ENCODE measurements around the gene TMA7.
A peak's percentile ranks its signal among the peaks of the same experiment; 100 is the strongest.
"Not testable (repeated sequence)": the region's sequence is repeated elsewhere in the genome, so short reads cannot be mapped to it uniquely, and the experiment has no call there.

TMA7 gene

DNA sequence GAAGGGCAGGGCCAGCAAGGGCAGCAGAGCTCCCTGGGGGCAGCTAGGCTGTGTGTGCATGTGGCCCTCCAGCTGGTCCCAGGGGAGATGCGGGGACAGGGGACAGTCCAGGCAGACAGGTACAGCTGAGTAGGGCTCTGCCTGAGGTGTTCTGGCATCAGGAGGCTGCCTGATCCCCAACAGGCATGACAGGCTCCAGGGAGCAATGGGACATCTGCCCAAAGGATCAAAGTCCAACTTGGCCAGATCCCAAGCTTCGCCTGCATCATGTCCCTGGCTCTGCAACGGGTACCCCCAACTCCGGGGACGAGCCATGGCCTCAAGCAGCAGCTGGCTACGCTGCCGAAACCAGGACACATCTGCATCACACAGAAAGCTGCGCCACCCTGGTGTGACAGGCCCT is 28.3 kb downstream of the TMA7 start:
- DNase-seq (ENCODE audit: low spot score) = no peak

DNA sequence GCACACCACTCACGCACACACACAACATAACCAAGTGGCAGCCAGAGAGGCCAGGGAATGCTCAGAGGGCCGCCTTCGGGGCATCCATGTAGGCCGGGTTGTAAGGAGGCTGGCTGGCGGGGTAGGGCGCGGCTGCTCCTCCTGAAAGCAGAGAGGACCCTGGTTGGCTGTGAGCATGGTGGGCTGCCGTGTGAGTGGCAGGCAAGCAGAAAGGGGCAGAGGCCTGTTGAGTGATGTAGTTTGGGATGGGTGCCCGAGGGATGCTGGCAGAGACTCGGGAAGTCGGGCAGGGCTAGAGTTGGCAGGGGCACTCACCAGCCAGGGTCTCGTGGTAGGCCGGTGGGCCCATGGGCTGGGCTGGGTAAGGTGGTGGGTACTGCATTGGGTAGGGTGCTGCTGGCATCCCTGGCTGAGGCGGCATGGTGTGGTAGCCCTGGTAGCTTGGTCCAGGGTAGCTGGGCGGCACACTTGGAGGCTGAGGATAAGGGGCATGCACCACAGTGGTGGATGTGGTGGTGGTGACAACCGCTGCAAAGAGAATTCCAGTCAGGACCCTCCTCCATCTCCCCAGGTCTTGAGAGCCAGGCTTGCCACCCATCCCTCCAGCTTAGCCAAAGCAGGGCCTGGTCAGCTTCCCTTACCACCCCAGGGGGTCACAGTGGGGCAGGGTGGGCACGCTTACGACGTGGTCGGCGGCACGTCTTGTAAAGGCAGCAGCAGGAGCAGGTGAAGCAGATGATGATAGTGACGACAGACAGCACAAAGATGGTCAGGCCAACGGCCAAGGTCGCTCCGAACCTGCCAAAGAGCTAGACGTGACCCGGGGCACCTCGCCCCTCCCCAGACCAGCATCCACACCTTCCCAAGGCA is 29.2 kb downstream of the TMA7 start:
- DNase-seq (ENCODE audit: low spot score) = no peak

DNA sequence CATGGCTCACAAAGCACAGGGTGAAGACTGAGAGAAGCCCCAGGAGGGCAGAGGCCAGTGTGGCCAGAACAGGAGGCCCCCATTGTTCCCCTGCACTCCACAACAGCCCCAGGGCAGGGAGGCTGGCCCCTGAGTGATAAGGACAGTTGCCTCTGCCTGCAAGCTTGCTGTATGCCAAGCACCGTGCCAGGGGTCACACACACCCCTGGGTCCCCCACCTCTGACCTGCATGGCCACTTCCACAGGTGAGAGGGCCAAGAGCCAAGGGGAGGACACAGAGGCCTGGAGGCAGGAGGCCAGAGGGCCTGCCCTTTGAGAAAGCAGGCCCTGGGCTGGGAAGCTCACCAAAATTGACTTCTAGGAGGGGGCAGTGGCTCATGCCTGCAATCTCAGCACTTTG is 30.2 kb downstream of the TMA7 start:
- DNase-seq (ENCODE audit: low spot score) = no peak

DNA sequence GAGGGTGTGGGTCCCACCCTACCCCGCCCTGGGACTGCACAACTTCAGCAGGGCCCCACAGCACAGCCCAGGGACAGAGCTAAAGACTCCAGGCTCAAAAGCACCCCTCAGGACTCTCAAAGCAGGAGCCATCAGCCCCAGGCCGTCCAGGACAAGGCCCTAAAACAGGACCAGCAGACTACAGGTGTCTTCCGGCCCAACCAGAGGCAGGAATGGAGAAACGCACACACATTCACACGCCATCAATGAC is 32.5 kb downstream of the TMA7 start:
- no peak for DNase-seq (ENCODE audit: low spot score)

DNA sequence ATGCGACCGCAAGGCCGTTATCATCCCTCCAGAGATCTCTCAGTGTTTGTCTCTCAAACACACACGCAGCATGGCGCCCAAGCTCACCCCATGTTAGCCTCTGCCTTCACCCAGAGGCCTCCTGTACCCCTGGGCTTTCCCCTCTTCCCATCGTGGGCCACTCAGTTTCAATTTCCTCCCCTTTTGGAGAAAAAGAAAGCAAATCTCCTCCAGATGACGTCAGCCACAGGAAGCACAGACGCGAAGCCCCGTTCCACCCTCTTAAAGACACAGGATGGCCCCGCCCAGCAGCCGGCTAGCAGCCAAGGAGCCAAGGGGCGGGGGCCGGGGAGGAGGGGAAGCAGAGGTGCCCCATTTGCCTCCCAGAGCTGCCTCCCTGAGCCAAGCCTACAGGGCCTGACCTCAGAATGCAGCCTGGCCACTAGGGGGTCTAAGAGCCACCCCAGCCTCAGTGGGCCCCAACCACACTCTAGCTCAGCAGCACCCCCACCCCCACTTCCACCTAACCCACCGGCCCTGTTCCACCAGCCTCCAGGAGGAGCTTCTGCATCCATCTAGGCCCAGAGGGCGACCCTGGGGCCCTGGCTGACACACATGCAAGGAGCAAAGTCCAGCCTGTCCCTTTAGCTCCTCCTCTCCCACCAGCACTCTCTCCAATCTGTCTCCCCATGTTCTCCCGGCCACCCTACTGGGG is 33.0 kb downstream of the TMA7 start:
- peak; percentile 96 for DNase-seq (ENCODE audit: low spot score)

DNA sequence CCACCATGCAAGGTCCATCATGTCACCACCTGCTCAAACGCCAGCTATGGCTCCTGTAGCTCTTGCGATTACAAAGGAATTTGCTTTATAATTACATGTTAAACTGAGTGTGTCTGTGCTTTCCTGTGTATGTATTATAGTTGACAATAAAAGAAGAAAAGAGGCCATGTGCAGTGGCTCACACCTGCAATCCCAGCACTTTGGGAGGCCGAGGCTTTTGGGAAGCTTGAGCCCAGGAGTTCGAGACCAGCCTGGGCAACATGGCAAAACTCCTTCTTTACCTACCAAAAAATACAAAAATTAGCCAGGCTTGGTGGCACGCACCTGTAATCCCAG is 33.5 kb downstream of the TMA7 start:
- DNase-seq (ENCODE audit: low spot score) = no peak

DNA sequence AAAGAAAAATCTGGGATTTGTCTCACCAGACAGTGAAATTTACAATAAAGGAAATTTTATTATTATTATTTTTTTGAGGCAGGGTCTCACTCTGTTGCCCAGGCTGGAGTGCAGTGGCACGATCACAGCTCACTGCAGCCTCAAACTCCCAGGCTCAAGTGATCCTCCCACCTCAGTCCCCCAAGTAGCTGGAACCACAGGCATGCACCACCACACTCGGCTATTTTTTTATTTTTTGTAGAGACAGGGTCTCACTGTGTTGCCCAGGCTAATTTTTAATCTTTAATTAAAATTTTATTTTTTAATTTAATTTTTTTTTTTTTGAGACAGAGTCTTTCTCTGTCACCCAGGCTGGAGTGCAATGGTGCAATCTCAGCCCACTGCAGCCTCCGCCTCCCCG is 34.0 kb downstream of the TMA7 start:
- DNase-seq (ENCODE audit: low spot score) = not testable (repeated sequence)

DNA sequence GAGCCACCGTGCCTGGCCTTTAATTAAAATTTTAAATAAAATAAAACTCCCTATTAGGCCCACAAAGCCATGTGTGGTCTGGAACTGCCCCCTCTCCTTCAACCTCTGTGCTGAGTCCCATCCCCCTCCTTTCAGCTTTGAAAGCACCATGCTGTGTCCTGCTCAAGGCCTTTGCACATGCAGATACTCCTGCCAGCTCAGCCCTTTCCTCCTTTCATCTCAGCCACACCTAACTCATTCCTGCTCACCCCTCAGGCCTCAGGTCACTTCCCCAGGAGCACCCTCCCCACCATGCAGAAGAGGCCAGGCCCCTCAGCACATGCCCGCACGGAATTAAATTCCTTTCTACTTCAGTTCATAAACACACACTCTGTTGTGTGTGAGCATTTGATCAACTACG is 34.6 kb downstream of the TMA7 start:
- DNase-seq (ENCODE audit: low spot score) = no peak

DNA sequence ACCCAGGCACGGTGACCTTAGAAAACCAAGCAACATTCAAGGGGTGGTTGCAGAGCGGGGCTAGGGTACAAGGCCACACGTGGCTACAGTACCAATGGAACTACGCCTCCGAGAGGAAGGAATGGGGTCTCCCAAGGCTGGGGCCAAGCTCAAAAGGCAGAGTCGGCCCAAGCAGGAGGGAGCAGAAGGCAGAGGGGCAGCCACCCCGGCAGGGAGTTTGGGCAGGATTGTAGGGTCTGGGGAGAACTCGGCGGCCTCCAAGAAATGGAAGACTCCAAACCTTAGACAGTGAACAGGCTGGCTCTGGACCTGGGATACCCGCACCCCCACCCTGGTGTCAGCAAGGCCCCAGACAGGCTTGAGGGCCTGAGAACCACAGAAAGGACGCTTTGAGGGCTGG is 35.1 kb downstream of the TMA7 start:
- DNase-seq (ENCODE audit: low spot score) = no peak

DNA sequence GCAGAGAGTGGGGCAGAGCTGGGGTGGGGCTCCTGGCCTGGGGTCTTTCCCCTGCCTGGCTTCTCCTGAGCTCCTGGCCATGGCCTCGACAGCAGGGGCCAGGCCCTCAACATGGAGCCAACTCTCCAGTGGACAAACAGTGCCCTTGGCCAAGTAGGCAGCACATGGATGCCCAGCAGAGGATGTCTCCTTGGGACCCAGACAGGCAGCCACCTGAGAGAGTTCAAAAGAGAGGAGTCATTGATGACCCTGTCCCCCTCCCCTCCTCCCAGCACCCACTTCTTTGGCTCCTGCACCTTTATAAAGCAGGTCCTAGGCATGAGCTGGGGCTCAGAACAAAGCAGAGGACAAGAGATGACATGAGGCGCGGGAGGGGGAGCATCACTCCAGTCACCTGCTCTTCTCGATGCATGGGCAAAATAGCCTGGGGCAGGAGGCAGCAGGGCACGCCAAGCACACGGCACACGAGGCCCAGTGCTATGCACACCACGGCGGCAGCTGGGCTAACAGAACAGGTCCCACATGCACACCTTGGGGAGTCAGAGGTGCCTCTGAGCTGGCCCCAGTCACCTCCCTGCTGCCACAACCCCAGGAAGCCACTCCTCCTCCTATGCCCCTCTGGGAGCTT is 36.5 kb downstream of the TMA7 start:
- no peak for DNase-seq (ENCODE audit: low spot score)

DNA sequence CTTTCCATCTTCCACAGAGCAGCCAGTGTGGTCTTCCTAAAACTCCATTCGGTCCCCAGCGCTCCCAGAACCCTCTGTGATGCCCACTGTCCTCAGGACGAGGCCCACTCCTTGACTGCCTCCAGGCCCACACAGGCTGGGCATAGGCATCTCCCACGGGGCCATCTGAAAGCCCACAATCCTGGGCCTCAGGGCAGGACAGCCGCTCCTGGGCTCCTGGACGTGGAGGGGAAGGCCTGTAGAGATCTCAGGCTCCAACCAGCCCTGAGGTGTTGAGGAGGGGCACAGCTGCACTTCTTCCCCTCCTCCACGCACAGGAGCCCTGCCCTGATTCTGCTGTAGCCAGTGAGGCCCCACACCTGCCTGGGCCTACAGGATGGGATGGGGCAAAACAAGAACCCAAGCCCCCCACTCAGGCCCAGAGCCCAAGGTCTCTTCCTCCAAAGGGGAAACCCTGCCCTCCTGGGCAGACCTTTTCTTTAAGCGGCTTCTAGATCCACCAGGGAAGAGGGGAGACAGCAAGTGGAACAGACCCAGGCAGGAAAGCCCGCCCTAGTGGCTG is 38.0 kb downstream of the TMA7 start:
- no peak for DNase-seq (ENCODE audit: low spot score)

DNA sequence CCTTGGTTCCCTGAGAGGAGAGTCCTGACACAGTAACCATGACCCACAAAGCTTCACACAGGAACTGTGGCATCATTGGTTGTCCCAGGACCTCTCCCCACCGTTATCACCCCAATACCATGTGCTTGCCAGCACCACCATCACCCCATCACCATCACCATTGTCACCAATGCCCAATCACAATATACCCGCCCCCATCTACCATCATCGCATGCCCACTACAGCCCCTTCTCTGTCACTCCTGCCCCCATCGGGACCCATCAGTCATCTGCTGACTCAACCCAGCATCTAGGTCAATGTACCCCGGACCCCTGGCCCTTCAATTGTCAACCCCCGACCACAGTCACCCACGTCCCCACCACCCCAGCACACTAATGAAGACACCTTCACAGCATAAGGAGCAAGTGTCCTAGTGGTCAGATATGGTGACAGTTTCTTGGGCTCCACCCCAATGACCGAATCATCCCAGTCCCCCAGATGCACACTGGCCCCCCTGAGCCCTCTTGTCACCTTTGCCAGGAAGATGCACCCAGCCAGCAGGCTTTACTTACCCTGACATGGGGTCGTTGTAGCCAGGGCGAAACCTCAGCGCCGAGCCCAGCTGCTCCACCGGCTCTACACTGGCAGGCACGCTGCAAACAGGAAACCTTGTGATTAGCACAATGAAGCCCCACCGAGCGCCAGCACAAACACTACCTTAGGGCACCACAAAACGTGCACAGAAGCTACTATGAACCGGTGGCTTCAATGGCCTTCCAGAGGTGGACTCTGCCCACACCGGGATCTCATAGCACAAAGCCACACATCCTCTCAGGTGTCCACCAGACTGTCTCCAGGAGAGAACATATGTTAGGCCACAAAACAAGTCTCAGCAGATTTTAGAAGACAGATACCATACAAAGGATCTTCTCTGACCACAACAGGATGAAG is 38.8 kb downstream of the TMA7 start:
- DNase-seq (ENCODE audit: low spot score) = no peak

DNA sequence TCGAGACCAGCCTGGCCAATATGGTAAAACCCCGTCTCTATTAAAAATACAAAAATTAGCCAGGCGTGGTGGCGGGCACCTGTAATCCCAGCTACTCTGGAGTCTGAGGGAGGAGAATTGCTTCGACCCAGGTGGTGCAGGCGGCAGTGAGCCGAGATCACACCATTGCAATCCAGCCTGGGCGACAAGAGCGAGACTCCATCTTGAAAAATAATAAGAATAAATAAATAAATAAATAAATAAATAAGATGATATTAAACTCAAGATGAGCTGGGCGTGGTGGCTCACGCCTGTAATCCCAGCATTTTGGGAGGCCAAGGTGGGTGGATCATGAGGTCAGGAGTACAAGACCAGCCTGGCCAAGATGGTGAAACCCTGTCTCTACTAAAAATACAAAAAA is 40.8 kb downstream of the TMA7 start:
- DNase-seq (ENCODE audit: low spot score) = not testable (repeated sequence)

DNA sequence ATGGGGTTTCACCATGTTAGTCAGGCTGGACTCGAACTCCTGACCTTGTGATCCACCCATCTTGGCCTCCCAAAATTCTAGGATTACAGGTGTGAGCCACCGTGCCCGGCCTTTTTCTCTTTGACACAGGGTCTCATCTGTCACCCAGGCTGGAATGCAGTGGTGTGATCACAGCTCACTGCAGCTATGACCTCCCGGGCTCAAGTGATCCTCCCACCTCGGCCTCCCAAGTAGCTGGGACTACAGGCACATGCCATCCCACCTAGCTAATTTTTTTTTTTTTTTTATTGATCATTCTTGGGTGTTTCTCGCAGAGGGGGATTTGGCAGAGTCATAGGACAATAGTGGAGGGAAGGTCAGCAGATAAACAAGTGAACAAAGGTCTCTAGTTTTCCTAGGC is 42.8 kb downstream of the TMA7 start:
- not testable (repeated sequence) for DNase-seq (ENCODE audit: low spot score)

DNA sequence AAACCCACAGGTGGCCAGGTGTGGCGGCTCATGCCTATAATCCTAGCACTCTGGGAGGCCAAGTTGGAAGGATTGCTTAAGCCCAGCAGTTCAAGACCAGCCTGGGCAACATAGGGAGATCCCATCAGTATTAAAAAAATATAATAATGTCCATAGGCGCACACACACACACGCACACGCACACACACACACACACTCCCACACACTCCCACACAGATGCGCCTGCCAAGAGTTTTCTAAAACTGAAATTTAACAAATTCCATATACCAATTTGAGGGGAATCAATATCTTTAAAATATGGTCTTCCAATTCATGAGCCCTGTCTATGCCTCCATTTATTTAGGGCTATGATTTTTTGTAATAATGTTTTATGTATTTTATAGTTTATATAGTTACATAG is 46.9 kb downstream of the TMA7 start:
- no peak for DNase-seq (ENCODE audit: low spot score)

DNA sequence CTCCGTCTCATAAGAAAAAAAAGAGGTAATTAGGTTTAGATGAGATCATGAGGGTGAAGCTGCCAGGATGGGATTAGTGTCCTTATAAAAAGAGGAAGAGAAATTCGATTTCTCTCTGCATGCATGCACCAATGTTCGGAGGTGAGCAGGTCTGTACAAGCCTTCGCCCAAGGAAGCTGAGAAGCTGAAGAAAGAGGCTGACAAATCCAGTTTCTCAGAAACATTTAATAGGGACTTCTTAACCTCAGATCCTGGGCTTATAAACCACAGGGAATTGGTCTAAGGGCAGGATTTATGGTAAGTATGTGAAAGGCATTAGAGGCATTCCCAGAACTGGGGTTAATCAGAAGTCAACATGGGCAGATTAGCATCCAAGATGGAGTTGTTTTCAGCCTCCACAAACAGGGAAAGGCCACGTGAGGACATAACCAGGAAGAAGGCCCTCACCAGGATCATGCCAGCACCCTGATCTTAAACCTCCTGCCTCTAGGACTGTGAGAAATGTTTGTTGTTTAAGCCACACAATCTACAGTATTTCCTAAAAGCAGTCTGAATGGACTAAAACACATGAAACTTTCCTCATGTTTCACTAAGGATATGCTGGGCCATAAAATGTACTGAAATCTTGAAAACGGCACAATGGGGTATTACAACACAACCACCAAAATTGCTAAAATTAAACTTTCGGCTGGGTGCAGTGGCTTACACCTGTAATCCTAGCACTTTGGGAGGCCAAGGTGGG is 52.6 kb downstream of the TMA7 start:
- no peak for DNase-seq (ENCODE audit: low spot score)

DNA sequence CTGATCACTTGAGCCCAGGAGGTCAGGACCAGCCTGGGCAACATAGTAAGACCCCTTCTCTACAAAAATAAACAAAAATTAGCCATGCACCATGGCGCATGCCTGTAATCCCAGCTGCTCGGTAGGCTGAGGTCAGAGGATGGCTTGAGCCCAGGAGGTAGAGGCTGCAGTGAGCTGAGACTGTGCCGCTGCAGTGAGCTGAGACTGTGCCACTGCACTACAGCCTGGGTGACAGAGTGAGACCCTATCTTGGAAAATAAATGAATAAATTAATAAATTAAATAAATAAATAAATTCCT is 53.1 kb downstream of the TMA7 start:
- no peak for DNase-seq (ENCODE audit: low spot score)

All from hematopoietic multipotent progenitor cell treated with erythropoietin and hydrocortisone succinate and interleukin-3 and kit ligand, for 15 days (in vitro differentiated cells).